HG03159 (cell line): ENCODE measurements around the gene EIF2A.
A peak's percentile ranks its signal among the peaks of the same experiment; 100 is the strongest.

ENCODE experiments used
- ATAC-seq: cut with Tn5 transposase; IDR thresholded peaks from one replicate; pipeline ENCODE4 v1.9.1; 2021; ENCODE audit warnings: mild to moderate bottlenecking, moderate library complexity; ENCODE audit not compliant: unreplicated experiment

The EIF2A gene

GRCh38 chr3:150543128-150543527 is 3.5 kb upstream of the EIF2A start:
- no peak for ATAC-seq

GRCh38 chr3:150543531-150543930 is 3.1 kb upstream of the EIF2A start:
- ATAC-seq = no peak

GRCh38 chr3:150544041-150544440 is 2.5 kb upstream of the EIF2A start:
- no peak for ATAC-seq

- no peak for ATAC-seq
Observed at GRCh38 chr3:150544726-150545125, 1.9 kb upstream of the EIF2A start.

GRCh38 chr3:150545419-150546225 is 965 bp upstream of the EIF2A start:
- peak; percentile 18 for ATAC-seq

GRCh38 chr3:150547045-150547741 is 606 bp downstream of the EIF2A start:
- no peak for ATAC-seq

GRCh38 chr3:150555859-150556436 is 9.4 kb downstream of the EIF2A start:
- no peak for ATAC-seq

- no peak for ATAC-seq
Observed at GRCh38 chr3:150556792-150557191, 10.2 kb downstream of the EIF2A start.

- ATAC-seq = no peak
Observed at GRCh38 chr3:150557725-150558124, 11.1 kb downstream of the EIF2A start.

- no peak for ATAC-seq
Observed at GRCh38 chr3:150564243-150564642, 17.7 kb downstream of the EIF2A start.

- ATAC-seq = no peak
Observed at GRCh38 chr3:150567328-150567727, 20.7 kb downstream of the EIF2A start.

GRCh38 chr3:150577855-150578254 is 31.3 kb downstream of the EIF2A start:
- ATAC-seq = no peak

GRCh38 chr3:150581174-150581573 is 34.6 kb downstream of the EIF2A start:
- ATAC-seq = no peak

- peak; percentile 71 for ATAC-seq
Observed at GRCh38 chr3:150582620-150583019, 36.0 kb downstream of the EIF2A start.

- peak; percentile 53 for ATAC-seq
Observed at GRCh38 chr3:150583028-150583427, 36.4 kb downstream of the EIF2A start.

- ATAC-seq = no peak
Observed at GRCh38 chr3:150588027-150588830, 41.6 kb downstream of the EIF2A start.

GRCh38 chr3:150589759-150590158 is 43.2 kb downstream of the EIF2A start:
- ATAC-seq = no peak

GRCh38 chr3:150594150-150594549 is 47.6 kb downstream of the EIF2A start:
- no peak for ATAC-seq

- no peak for ATAC-seq
Observed at GRCh38 chr3:150597646-150598045, 51.1 kb downstream of the EIF2A start.

GRCh38 chr3:150599611-150600297 is 53.2 kb downstream of the EIF2A start:
- no peak for ATAC-seq
